K562 (cell line): ENCODE measurements around the gene PRUNE1. TPM values are rescaled to one million over a fixed set of nuclear protein-coding genes. Genes with fewer than 3 reads are reported as not detected.
A peak's percentile ranks its signal among the peaks of the same experiment; 100 is the strongest.

Source experiments
- BRF2 ChIP-seq: IDR thresholded peaks from 3 replicates; pipeline ENCODE4 v1.6.1; 2011; ENCODE audit warnings: borderline replicate concordance, mild to moderate bottlenecking; ENCODE audit not compliant: insufficient read length, insufficient read depth
- CAMTA2 ChIP-seq: fragments of 250-450 bp; sonication (Bioruptor Pico); conservative IDR thresholded peaks from 2 replicates; pipeline ENCODE4 v1.5.1; 2022
- CREB5 ChIP-seq: fragments of 250-450 bp; sonication (Bioruptor Pico); IDR thresholded peaks from 2 replicates; pipeline ENCODE4 v1.5.0; 2020; ENCODE audit warnings: mild to moderate bottlenecking
- DNMT1 ChIP-seq: fragments of 450-650 bp; IDR thresholded peaks from 2 replicates; pipeline ENCODE4 v1.6.1; 2016; ENCODE audit warnings: antibody characterized with exemption, mild to moderate bottlenecking
- E2F3 ChIP-seq: fragments of 250-450 bp; sonication (Bioruptor Pico); IDR thresholded peaks from 2 replicates; pipeline ENCODE4 v1.4.0; 2020; ENCODE audit warnings: mild to moderate bottlenecking
- EP300 ChIP-seq: IDR thresholded peaks from 2 replicates; pipeline ENCODE4 v1.6.1; 2012; ENCODE audit warnings: low read length, improper control_type of control experiment
- ETV6 ChIP-seq, 3 experiments: fragments of 150-350 bp in 1 of 3; sonication (generic) in 1 of 3; formaldehyde crosslinking in 1 of 3; IDR thresholded peaks; 2 replicates each; pipeline versions ENCODE4 v1.6.1 to v1.8.0; 2014 to 2022; ENCODE audit warnings: borderline replicate concordance in 2 of 3, low read depth in 2 of 3, antibody characterized with exemption in 1 of 3, low read length in 1 of 3, mild to moderate bottlenecking in 1 of 3, missing genetic modification reagents in 1 of 3
- IFI16 ChIP-seq: fragments of 250-450 bp; sonication (Bioruptor Pico); IDR thresholded peaks from 2 replicates; pipeline ENCODE4 v2.1.2; 2022; ENCODE audit warnings: mild to moderate bottlenecking, inconsistent platforms
- JUND ChIP-seq, 2 experiments: IDR thresholded peaks; 2 replicates in 1 of 2; 3 replicates in 1 of 2; pipeline ENCODE4 v1.6.1; 2011; ENCODE audit warnings: borderline replicate concordance in 2 of 2, low read depth in 2 of 2, low read length in 2 of 2, improper control_type of control experiment in 1 of 2, missing biosample characterization in 1 of 2, missing genetic modification characterization in 1 of 2, missing genetic modification reagents in 1 of 2
- KLF1 ChIP-seq: fragments of 450-650 bp; IDR thresholded peaks from 2 replicates; pipeline ENCODE4 v1.6.1; 2016; ENCODE audit warnings: missing genetic modification characterization, missing compliant biosample characterization
- MED1 ChIP-seq: sonication (generic); formaldehyde crosslinking; IDR thresholded peaks from 2 replicates; pipeline ENCODE4 v1.8.1; 2023; ENCODE audit warnings: missing genetic modification reagents, borderline replicate concordance
- MEIS2 ChIP-seq: fragments of 450-650 bp; IDR thresholded peaks from 2 replicates; pipeline ENCODE4 v1.6.1; 2014; ENCODE audit warnings: mild to moderate bottlenecking; ENCODE audit not compliant: partially characterized antibody
- NONO ChIP-seq, 2 experiments: fragments of 200-400 bp in 1 of 2; fragments of 450-650 bp in 1 of 2; formaldehyde crosslinking in 1 of 2; IDR thresholded peaks; 2 replicates each; pipeline ENCODE4 v1.6.1; 2017; ENCODE audit warnings: low read depth in 2 of 2, mild to moderate bottlenecking in 2 of 2, moderate library complexity in 2 of 2, low read length in 1 of 2
- POLR2AphosphoS5 ChIP-seq: IDR thresholded peaks from 2 replicates; pipeline ENCODE4 v1.6.1; 2011; ENCODE audit warnings: mild to moderate bottlenecking, low read depth, low read length, moderate library complexity; ENCODE audit not compliant: control insufficient read depth, insufficient read depth
- RAD21 ChIP-seq, 2 experiments: fragments of 250-450 bp in 1 of 2; fragments of 450-650 bp in 1 of 2; sonication (Bioruptor Pico) in 1 of 2; formaldehyde crosslinking in 1 of 2; IDR thresholded peaks in 1 of 2; conservative IDR thresholded peaks in 1 of 2; 2 replicates each; pipeline versions ENCODE4 v1.4.0 to v1.8.0; 2020 to 2022; ENCODE audit warnings: mild to moderate bottlenecking in 2 of 2, moderate library complexity in 1 of 2
- SMAD3 ChIP-seq: fragments of 450-650 bp; formaldehyde crosslinking; conservative IDR thresholded peaks from 2 replicates; pipeline ENCODE4 v1.4.0; 2020; ENCODE audit warnings: mild to moderate bottlenecking
- TFAM ChIP-seq: fragments of 250-450 bp; sonication (Bioruptor Pico); conservative IDR thresholded peaks from 2 replicates; pipeline ENCODE4 v1.5.0; 2021; ENCODE audit warnings: mild to moderate bottlenecking, moderate library complexity
- YBX1 ChIP-seq: fragments of 450-650 bp; IDR thresholded peaks from 2 replicates; pipeline ENCODE4 v1.7.1; 2016; ENCODE audit warnings: mild to moderate bottlenecking
- polyA plus RNA-seq, 8 experiments: library from polyadenylated mRNA; depleted of rRNA in 4 of 8; stranded (reverse) in 5 of 8; unstranded in 3 of 8; fragments of >200 nt; fragmentation: Nextera tagmentation in 2 of 8; fragmentation: Illumina TruSeq in 1 of 8; extraction: Ambion mirVana in 2 of 8; extraction: Trizol in 1 of 8; gene quantifications; 2 replicates each; pipeline versions ENCODE4 v1.2.1 to v1.2.3, GENCODE V29; 2011 to 2014; ENCODE audit warnings: inconsistent platforms in 1 of 8, missing spikeins in 1 of 8
- total RNA-seq, 7 experiments: library from RNA; depleted of rRNA in 6 of 7; stranded (reverse); fragments of >200 nt in 6 of 7; fragmentation: Illumina TruSeq in 2 of 7; extraction: Trizol in 2 of 7; gene quantifications; 2 replicates each; pipeline versions ENCODE4 v1.2.1 to v1.2.3, GENCODE V29; 2011 to 2021; ENCODE audit warnings: low replicate concordance in 1 of 7
- TF ChIP-seq, protein P1 (sequence below), 2 experiments: IDR thresholded peaks in 1 of 2; conservative IDR thresholded peaks in 1 of 2; 2 replicates each; pipeline ENCODE4 v1.6.1; 2016; ENCODE audit warnings: low read depth in 2 of 2, mild to moderate bottlenecking in 1 of 2, missing compliant biosample characterization in 1 of 2, missing genetic modification characterization in 1 of 2, moderate library complexity in 1 of 2

The PRUNE1 gene
- total and polyA plus RNA-seq, 9 of the 15 experiments (the other 6 are each of a cell fraction or from before 2014, with no cell fraction given), result 16.7 to 48.3 (median 26.2) TPM

GRCh38 chr1:151013518-151013917 is 5.3 kb downstream of the PRUNE1 start (continued):
- no peak for TF ChIP-seq BRF2
- peak; percentile 42 for TF ChIP-seq MEIS2
- no peak for TF ChIP-seq IFI16 (CRISPR knock-in tag)
- TF ChIP-seq, protein P1, sequence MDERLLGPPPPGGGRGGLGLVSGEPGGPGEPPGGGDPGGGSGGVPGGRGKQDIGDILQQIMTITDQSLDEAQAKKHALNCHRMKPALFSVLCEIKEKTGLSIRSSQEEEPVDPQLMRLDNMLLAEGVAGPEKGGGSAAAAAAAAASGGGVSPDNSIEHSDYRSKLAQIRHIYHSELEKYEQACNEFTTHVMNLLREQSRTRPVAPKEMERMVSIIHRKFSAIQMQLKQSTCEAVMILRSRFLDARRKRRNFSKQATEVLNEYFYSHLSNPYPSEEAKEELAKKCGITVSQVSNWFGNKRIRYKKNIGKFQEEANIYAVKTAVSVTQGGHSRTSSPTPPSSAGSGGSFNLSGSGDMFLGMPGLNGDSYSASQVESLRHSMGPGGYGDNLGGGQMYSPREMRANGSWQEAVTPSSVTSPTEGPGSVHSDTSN (CRISPR knock-in tag; IDR thresholded peaks at IDR 0.05; ENCODE audit: low read depth), result no peak
- TF ChIP-seq, protein P1 (tag; conservative IDR thresholded peaks at IDR 0.05; ENCODE audit: low read depth), result no peak
- TF ChIP-seq YBX1, result no peak
- no peak; a peak in 1 of 4 replicates for TF ChIP-seq ETV6 (IDR thresholded peaks at IDR 0.05; ENCODE audit: borderline replicate concordance in 1 of 2, low read depth in 2 of 2, low read length in 1 of 2)
- TF ChIP-seq ETV6 (CRISPR knock-in tag; IDR thresholded peaks at IDR 0.05; ENCODE audit: borderline replicate concordance), result no peak
- TF ChIP-seq SMAD3 (CRISPR knock-in tag), result no peak
- TF ChIP-seq JUND (IDR thresholded peaks at IDR 0.05; ENCODE audit: borderline replicate concordance, low read depth, low read length), result peak; percentile 42; the same call in 1 of the 2 replicates
- no peak; the same call in 2 of the 3 replicates for TF ChIP-seq JUND (tag; IDR thresholded peaks at IDR 0.05; ENCODE audit: borderline replicate concordance, low read depth, low read length)
- TF ChIP-seq KLF1 (tag), result no peak
- TF ChIP-seq E2F3, result no peak
- TF ChIP-seq EP300, result peak; percentile 31; the same call in 1 of the 2 replicates
- no peak for TF ChIP-seq CREB5 (CRISPR knock-in tag)
- TF ChIP-seq DNMT1, result no peak
- no peak for TF ChIP-seq TFAM (CRISPR knock-in tag)
- TF ChIP-seq POLR2AphosphoS5, result 0 out of 2 replicates have a peak, but pooled peaks have one; percentile 27
- TF ChIP-seq MED1 (CRISPR knock-in tag), result no peak
- no peak for TF ChIP-seq CAMTA2
- TF ChIP-seq NONO (IDR thresholded peaks at IDR 0.05; ENCODE audit: low read depth in 2 of 2, low read length in 1 of 2), result no peak
- peak; percentile 20 to 52; a peak in 2 of 4 replicates for TF ChIP-seq RAD21 (CRISPR knock-in tag; conservative IDR thresholded peaks at IDR 0.05 in 1 of 2, IDR thresholded peaks at IDR 0.05 in 1 of 2)
